Activated CD4-positive, alpha-beta T cell treated with anti-CD3 and anti-CD28 coated beads, Interleukin-2, Interleukin-6, amounts not matched to agents 100 ng/mL and 50 ng/mL, durations not matched to agents 16 hours and 8 hours (primary cell): ENCODE data around the gene LYRM1.
A peak's percentile ranks its signal among the peaks of the same experiment; 100 is the strongest.
"Not testable (repeated sequence)": the region's sequence is repeated elsewhere in the genome, so short reads cannot be mapped to it uniquely, and the experiment has no call there.

Experiments used
- DNase-seq: peaks from one replicate; pipeline ENCODE4 v3.0.0-alpha.2; 2020

Gene LYRM1, protein sequence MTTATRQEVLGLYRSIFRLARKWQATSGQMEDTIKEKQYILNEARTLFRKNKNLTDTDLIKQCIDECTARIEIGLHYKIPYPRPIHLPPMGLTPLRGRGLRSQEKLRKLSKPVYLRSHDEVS

DNA sequence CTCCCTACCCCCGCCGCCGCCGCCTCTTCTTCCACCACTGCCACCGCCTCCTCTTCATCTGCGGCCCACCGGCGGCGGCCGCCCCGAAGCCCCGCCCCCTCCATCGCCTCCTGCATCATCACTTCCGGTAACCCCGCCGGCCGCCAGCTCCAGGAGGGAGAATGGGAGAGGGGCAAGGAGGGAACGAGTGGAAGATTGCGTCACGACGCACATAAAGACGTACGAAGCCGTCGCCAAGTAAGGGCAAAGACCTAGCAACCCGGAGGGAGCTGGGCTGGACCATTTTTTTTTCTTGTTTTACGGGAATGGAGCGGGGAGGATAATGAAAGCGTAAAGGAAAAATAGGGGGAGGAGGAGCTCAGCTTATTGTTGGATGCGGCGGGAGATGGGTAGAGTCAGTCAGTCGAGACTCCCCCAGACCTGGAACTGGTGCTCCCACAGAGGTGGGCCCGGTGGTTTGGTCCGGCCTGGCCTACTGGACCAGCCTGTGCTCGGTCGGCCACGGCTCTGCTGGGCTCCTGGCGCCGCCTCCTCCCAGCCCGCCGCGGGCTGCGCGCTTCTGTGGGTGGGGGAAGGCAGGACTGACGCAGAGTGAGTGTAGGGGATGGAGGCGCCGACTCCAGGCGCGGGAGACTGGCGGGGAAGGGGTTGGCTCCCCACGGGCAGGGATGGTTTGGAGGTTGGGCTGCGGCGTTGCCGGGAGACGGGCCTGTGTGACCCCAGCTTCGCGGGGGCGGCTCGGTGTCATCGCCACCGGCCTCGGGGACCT lies at the start of gene LYRM1, which contains the start of gene DCUN1D3:
Gene LYRM1, plus strand, starts transcription at position 473 of the 769 bp plus-strand sequence. CDS start 14,785 bp downstream, outside the sequence.
Gene DCUN1D3, minus strand, starts transcription at position 60 of the 769 bp plus-strand sequence. CDS start 37,820 bp downstream, outside the sequence.
- peak; percentile 96 for DNase-seq

DNA sequence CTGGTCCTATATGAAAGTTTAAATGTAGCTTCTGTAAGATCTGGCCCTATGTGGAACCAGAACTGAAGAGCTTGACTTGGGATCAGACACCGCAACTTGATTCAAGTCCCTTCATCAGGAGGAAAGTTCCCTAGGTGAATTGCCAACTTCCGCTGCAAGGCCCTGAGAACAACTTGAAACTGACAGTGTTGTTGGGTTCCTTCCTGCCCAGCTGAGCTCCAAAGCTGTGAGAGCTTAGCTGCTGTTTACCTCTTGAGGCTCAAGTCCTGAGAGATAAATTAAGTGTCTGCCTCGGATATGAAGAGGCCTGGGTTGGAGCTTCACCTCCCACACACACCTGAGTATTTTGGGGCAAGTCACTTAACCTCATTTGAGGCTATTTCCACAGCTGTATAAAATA lies 49.6 kb upstream of the LYRM1 start:
- no peak for DNase-seq

DNA sequence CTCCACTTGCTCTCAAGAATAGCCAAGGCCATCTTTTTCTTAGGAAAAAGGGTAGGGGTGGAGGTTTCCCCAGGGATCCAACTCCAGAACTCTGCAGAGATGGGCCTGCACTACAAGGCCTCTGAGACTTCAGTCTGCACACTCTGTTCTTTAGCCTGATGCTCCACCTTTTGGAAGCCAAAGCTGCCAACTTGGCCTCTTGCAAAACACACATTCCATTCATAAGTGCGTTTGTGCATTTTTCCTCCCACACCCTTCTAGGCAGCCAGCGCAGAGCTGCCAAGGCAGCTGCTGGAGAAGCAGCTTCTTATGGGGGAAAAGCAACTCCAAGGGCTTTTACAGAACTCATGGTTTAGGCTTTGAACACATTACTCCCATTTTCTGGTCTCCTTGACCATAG lies 49.0 kb upstream of the LYRM1 start:
- no peak for DNase-seq

DNA sequence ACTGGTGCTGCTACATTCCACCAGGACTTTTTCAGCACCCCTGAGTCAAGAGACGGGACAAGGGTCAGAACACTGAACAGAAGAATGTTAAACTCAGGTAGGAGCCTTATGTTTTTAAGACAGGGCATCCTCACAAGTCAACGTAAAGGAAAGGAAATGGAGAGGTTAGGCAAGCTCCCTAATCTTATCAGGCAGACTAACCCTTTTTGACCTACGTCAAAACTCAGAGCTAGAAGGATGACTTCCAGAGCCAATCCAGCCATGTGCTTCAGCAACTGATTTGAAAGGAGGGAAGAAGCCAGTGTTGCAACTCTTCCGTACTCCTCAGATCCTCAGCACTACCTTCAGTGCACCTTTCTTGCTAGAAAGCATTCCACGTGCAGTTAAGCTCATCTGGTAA lies 47.4 kb upstream of the LYRM1 start:
- no peak for DNase-seq

DNA sequence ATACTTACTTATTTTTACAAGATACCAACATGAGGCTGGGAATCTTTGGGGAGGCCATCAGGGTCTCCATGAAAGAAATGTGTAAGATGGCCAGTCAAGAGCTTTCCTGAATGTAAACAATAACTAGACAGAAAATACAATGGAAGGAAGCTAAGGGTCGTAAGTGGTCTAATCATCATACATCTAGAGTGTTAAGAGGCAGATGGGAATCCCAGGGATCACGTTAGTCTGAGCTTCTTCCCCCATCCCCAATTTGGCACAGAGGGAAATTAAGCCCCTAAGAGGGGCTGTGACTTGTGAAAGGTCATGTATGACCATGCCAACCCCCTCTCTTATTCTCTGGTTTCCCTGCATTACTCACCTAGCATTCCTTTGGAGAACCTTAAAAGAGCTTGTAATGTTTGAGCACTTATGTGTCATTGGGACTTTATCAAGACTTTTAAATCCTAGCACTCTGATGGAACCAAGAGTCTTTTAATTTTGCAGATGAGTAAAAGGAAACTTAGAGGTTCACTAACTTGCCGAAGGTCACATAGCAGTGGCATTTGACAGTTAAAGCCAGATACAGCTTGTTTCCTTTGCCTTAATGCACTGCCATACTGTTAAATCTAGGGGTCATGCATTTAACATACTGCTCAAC lies 46.5 kb upstream of the LYRM1 start:
- no peak for DNase-seq

DNA sequence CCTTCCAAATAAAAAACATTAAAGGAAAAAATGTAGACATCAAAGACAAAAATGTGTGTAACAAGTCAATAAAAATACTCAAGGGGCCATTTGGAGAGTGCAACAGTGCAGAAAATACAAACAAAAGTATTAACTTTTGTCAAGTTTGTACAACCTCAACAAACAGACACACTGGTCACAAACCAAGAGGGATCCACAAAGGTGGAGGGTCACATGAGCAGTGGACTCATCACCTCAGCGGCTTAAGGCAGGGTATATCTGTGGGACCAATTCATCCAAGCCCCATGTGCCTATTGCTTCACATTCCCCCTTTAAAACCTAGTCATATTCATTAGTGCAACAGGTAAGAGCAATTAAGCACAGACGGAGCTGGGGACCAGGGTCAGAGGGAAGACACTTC lies 45.6 kb upstream of the LYRM1 start:
- no peak for DNase-seq

DNA sequence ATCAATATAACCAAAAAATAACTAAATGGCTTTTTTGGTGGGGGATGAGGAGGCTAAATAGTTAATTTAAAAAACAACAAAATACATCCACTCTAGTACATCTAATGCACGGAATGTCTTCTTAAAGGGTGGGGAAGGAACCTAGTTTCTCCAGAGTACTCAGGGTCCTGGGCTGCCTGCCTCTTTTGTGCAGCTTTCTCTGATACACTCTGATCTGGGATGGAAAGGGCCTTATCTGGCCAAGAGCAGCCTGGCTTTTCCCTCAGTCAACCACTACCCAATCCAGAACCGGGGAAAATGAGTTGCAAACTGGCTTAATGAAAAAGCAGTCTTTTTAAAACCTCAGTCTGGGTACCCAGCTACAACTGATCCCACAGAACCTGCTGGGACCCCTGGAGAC lies 43.3 kb upstream of the LYRM1 start:
- DNase-seq: no peak

DNA sequence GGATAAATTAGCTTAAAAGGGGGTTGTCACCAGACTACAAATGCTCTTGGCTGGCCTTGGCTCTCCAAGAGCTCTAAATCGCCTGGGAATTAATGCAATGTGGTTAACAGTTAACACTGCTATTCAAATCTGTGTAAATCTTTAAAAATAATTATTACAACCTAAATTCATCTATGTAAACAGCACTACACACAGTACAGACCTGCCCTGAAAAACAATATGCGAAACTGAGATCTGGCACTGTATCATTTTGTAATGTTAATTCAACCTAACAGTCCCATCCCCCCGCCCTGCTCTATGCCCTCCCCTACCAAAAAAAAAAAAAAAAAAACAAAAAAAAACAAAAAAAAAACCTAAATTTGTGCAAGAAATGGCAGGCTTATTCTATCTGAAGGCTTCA lies 41.3 kb upstream of the LYRM1 start:
- no peak for DNase-seq

DNA sequence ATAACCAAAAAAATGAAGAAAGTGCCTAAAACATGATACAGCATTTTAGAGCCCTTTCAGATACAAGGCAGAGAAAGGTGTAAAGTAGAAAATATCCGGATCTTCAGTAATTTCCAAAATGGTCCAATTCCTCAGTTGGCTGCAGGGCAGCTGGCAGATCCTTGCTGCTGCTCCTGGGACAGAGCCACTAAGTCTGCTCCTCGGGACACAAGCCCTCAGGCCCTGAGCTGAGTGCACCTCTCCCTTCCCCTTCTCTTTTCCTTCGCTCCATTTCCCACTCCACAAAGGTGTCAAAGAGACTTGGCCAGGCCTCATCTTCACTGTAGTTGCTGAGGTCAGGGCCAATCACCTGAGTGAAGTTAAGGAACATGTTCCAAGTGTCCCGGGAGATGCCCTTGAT lies 40.9 kb upstream of the LYRM1 start:
- no peak for DNase-seq

DNA sequence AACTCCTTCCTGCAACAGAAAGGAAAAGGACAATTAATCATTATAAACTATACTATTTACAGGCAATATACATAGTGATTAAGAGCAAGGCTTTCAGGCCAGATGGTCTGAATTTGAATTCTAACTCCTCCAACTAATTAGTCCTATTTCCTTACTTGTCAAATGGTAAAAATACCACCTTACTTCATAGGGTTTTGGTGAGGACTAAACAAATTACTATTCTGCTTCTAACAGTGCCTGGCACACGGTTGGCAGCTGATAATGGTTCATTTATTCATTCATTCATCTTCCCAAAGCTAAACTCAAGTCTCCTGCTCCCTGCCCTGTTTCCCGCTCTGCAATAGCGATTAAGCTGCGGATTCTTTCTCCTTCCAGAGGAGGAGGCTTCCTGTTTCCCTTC lies 40.2 kb upstream of the LYRM1 start:
- no peak for DNase-seq

DNA sequence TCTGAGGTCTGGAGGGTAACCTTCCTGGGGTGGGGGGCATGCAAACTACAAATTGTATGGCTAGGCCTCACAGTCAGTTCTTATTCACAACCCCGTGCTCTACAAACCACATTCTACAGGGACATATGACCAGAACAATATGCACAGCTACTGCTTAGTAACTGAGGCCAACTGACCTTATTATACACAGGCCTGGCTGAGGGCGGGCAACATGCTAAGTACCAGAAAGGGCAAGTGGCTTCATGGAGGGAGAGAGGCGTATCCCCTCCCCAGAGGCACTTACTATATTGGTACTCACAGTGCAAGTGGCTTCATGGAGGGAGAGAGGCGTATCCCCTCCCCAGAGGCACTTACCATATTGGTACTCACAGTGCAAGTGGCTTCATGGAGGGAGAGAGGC lies 39.6 kb upstream of the LYRM1 start:
- DNase-seq: not testable (repeated sequence)

DNA sequence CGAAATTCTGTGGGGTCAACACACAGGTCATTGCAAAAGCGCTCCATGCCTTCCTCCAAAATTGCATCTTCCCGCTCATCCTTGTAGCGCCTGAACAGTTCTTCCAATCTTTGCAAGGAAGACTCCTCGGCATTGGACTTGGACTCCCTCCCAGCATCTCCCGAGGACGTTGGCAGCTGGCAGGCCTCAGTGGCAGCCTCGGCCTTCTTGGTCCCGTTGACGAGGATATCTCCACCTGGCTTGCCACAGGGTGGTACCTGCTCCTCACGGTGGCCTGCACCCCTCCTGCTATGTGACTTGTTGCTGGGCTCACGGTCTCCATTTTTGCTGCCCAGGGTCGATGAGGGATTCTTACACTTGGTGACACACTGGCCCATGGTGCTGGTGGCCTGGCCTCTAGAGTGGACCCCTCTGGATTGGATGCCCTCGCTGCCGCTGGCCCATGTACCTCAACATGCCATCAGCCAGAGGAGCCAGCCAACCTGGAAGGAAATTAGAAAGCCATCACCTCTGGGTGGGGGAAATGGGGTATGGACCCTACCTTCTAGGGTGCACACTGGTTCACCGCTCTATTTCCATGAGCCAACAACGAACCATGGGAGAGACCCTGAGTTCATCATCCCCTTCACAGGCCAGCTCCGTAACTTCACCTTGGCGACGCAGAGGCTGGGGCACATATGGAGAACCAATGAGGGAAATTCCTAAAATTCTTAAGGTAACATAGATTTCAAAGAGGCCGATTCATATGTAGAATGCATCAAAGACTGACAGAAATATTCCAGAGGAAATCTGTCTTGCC lies 38.2 kb upstream of the LYRM1 start:
- no peak for DNase-seq

DNA sequence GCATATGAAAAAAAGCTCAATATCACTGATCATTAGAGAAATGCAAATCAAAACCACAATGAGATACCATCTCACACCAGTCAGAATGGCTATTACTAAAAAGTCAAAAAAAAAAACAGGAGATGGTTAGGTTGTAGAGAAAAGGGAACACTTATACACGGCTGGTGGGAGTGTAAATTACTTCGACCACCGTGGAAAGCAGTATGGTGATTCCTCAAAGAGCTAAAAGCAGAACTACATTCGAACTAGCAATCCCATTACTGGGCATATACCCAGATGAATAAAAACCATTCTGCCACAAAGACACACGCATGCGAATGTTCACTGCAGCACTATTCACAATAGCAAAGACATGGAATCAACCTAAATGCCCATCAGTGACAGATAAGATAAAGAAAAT lies 36.2 kb upstream of the LYRM1 start:
- DNase-seq: not testable (repeated sequence)

DNA sequence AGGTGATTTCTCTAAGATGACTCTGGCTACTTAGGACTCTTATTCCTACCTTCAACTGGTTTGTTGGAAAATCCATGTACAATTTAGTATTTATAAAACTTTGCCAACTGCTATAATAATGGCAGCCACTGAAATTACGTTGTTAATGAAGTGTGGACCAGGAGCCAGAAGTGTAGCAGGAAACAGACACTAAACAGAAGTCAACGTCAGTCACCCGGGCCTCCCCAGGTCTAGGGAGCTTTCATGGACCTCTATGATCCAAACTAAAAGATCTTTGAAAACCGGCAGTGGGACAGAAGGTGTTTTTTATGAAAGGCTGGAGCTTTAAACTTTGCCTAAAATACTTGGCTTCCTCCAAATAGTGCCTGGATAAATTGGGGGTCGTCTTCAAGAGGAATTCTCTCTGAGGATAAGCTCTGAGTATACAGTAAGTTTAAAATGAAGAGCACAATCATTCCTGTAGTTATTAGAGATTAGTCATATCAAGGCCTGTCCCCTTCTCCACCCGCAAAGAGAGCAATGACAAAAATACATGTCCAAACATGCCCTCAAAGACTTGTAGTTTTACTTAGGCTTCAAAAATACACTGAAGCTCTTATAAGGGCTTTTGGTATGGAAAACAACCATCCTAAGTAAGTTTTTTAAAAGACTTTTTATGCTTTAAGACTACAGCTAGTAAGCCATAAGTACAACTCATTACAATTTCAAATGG lies 35.0 kb upstream of the LYRM1 start:
- DNase-seq: peak; percentile 54

DNA sequence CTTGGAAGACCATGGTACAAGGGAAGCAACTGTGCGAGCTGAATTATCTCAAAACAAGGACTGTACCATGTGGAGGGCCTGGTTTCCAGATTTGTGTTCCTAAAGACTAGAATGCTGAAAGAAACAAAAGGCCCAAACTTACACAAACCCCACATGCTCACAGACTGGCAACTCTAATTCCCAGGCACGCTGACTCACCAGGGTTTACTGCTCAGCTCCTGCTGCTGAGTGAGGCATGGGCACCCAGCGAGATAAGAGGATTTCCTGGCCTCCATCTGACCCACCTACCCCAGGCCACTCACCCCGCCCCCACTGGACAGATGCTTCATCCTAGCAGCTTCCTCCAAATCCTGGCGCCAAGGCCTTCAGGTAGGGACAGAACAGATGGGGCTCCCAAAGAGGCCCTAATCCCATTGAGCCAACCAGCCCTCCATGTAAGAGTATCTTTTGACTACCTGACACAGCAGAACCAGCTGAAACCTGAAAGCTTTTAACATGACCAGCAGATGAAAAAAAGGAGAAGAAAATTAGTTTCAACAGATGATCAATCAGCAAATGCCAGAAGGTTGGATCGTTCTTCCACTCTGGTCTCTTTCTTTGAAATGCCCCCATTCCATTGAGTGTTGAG lies 34.3 kb upstream of the LYRM1 start:
- DNase-seq: peak; percentile 30

DNA sequence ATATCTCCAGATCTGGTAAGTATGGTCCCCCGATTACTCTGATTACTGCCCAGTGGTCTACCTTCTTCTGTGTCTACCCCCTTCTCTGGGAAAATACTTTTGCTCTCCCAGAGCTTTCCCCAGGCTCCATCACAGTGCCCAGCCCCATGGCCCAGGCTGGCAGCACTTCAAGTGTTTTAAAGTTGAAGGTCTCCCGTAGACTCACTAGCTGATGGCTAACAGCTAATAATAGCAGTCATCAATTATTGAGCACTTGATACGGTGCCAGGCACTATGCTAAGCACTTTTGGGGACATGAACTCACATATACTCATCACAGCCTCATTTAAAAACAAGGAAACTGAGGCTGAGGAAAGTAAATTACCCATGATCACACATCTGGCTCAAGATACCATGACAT lies 33.8 kb upstream of the LYRM1 start:
- no peak for DNase-seq

DNA sequence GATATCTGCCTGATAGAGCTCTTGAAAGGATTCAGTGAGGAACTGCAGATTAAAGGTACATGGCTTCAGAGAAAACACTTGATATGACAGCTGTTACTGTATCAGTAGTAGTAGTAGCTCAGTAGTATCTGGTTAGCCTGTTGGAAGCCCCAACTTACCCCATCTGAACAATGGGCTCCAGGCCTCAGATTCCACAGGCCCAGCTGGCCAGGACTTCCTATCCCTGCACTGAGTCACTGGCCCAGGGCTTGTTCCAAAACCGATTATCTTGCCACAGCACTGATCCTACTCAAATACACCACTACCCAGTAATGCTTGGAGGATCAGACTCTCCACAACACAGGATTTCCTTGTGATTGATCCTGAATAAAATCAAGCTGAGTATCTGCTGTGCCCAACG lies 33.0 kb upstream of the LYRM1 start:
- DNase-seq: no peak

DNA sequence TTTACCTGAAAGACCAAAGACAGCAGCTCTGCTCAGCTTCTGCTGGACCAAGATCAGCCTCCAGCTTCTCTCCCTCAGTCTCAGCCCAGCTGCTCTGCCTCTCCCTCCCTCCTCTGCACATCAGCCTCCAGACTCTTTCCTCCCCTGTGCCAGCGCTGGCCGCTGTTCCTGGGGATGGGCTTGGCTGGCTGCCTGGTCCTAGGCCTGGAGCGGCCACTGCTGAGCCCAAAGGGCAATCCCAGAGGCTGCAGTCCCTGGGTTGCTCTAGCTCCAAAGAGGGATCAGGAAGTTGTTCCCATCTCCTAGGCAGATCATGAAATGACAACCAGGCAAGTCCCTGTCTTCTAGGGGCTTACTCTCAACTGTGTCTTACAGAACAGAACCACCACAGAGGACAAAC lies 31.7 kb upstream of the LYRM1 start:
- DNase-seq: no peak

DNA sequence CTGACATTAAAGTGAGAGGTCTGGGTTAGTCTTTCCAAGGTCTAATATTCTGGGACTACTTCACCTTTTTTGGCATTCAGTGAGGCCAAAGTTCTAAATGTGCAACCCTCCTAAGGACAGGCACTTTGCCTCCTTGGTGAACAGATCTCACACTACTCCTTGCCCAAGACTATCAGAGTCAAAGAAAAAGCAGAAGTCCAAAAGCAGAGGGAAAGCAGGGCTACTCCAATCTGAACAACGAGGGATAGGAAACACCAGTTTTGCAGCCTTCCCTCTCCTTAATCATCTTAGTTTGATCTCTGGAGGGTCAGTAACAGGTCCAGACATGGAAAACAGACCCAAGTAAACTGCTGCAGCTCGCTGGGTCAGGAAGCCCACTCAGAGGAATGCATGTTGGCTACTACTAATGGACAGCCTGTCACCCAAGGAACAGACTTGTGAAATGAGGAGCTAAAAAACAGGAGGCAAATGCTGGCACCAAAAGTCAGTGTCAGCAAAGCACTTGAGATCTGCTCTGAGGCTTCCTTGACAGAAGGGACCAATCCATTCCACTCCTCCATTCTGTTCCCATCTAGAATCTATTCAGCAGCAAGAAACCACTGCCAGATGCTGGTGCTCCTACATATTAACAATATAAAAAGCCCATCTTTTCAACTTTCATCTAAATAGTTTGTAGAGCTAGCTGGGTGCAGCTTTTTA lies 30.3 kb upstream of the LYRM1 start:
- no peak for DNase-seq

DNA sequence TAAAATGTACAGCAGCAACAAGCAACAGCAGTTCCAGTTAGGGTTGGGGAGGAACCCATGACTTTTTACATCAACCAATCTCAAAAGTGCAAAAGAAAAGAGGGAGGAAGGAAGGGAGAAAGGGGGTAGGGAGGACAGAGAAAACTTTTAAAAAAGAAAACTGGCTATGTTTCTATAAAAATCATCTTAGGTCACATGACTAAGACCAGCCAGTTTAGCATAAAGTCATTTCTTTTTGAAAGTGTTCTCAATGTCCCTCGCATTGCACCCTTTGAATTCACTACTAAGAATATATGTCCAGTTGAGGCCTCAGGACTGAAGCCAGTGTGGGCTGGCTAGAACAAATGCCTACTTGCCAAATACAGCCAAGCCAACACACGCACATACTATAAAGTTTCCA lies 29.3 kb upstream of the LYRM1 start:
- DNase-seq: no peak

DNA sequence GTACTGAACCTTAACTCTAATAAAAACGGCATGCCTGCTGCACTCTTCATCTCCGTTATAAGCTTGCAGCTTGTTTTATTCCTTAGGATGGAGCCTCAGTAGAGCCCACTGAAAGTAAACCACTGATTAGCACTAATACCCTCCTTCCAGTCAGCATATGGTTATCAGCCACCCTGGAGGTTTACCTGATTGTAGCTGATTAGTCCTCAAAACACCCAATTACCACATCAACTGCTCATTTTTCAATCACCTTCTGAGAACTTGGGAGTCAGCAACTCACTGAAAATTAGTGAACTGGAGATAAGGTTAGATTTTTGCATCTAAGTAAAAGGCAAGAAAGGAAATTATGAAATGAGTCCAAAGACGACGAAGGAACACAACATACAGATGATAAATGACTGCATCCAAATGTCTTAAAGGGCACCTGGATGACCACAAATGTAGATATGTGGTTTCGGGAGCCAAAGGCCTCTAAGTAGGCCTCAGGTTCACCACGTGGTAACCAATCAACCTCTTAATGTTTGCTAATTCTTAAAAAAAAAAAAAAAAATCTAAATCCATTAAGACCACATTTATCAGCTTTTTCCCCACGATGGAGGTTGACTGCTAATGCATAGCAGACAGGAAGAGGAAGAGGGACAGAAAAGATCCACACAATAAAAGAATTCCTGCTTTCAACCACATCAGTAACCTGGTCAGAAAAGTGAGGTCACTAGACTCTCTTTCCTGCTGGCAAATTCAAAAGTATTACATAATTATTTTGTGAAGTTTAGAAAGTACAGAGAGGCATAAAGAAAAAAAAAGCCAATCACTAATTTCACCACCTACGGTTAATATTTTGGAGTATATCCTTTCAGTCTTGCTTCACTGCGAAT lies 28.4 kb upstream of the LYRM1 start:
- no peak for DNase-seq
